ENCODE measurements around the gene ZACN.

GRCh38 chr17:76122431-76123190, 43.6 kb downstream of the ZACN start:
- TF ChIP-seq CTCF (IDR thresholded peaks at IDR 0.05) (no peak), POLR2A (IDR thresholded peaks at IDR 0.05) (no peak)
